Endometrial microvascular endothelial cells (primary cell): ENCODE results near the gene MPHOSPH9. TPM values are rescaled to one million over a fixed set of nuclear protein-coding genes. Genes with fewer than 3 reads are reported as not detected.

ENCODE experiments used
- in situ Hi-C: cut with HindIII; loops from 2 replicates; pipeline ENCODE4 v1.10.0; 2017; ENCODE audit warnings: low sequenced_read_pairs, low pct_unique_long_range_greater_than_20kb; ENCODE audit errors: inconsistent ontology term
- total RNA-seq: library from RNA; depleted of rRNA; stranded (reverse); fragments of >200 nt; gene quantifications from one replicate; pipeline ENCODE4 v1.2.3, GENCODE V29; 2015; ENCODE audit errors: inconsistent ontology term

Gene MPHOSPH9, protein sequence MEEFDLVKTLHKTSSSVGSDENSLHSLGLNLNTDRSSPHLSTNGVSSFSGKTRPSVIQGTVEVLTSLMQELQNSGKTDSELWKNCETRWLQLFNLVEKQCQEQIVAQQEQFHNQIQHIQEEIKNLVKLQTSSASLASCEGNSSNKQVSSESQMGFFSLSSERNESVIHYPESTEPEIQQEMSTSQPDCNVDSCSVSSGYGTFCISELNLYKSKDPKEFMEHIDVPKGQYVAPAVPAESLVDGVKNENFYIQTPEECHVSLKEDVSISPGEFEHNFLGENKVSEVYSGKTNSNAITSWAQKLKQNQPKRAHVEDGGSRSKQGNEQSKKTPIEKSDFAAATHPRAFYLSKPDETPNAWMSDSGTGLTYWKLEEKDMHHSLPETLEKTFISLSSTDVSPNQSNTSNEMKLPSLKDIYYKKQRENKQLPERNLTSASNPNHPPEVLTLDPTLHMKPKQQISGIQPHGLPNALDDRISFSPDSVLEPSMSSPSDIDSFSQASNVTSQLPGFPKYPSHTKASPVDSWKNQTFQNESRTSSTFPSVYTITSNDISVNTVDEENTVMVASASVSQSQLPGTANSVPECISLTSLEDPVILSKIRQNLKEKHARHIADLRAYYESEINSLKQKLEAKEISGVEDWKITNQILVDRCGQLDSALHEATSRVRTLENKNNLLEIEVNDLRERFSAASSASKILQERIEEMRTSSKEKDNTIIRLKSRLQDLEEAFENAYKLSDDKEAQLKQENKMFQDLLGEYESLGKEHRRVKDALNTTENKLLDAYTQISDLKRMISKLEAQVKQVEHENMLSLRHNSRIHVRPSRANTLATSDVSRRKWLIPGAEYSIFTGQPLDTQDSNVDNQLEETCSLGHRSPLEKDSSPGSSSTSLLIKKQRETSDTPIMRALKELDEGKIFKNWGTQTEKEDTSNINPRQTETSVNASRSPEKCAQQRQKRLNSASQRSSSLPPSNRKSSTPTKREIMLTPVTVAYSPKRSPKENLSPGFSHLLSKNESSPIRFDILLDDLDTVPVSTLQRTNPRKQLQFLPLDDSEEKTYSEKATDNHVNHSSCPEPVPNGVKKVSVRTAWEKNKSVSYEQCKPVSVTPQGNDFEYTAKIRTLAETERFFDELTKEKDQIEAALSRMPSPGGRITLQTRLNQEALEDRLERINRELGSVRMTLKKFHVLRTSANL
- total RNA-seq, result 49.4 TPM

DNA sequence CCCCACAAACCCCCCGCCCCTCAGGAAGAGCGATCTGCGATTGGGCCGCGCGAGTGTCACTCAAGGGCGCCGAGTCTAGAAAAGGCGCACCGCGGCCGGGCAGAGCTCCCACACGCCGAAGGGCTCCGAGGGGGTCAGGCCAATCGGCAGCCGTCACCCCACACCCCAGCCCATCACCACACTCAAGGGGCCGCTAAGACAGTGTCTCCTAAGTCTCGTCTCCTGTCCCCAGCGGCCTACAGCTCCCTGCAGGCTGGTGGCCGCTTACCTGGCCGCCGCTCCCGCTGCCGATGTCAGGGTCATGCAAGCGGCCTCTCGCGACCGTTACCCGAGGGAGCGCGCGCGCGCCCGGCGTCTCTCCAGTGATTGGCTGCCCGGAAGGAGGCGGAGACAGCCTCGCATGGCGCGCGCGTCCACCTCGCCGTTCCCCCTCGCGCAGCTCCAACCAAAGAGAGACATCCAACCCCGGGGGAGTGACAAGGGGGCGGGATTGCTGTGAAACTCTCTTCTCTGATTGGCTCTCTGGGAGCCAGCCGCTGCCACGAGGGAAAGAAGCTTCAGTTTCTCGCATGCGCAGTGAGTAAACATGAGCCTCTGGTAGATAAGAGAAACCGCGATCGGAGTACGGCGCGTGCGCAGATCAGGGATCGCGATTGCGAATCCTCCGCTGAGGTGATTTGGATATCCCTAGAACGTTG, at the start of gene MPHOSPH9, which contains the start of gene MTRFR:
TSS of gene MPHOSPH9 (minus strand) at position 335 of the 698 bp plus-strand sequence. CDS start 2,777 bp downstream, outside the sequence.
TSS of gene MTRFR (plus strand) at position 630 of the 698 bp plus-strand sequence. CDS start 20,239 bp downstream, outside the sequence.
- in situ Hi-C loops, result loop anchor here (25.0 kb wide), 1 partner anchor 171 kb away; no protein-coding TSS in a partner anchor

DNA sequence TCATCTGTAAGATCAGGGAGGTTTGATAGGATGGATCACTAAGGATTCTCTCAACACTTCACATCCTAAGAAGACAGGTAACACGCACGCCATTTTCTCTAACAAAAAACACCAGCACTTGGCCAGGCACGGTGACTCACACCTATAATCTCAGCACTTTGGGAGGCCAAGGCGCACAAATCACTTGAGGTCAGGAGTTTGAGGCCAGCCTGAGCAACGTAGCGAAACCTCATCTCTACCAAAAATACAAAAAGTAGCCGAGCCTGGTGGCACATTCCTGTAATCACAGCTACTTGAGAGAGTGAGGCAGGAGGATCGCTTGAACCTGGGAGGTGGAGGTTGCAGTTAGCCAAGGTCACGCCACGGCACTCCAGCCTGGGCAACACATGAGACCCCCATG, 49.2 kb upstream of the MPHOSPH9 start:
- in situ Hi-C loops, result no loop called here

DNA sequence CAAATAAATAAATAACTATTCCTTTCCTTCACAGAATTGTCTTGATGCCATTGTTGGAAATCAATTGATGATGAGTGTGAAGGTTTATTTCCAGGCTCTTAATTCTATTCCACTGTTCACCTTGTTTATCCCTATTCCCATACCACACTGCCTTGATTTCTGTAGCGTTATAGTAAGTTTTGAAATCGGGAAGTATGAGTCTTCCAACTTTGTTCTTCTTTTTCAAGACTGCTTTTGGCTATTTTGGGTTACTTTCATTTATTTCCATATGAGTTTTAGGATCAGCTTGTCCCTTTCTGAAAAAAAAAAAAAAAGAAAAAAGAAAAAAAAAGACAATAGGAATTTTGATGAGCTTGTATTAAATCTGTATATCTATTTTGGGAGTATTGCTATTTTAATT, 48.0 kb upstream of the MPHOSPH9 start:
- in situ Hi-C loops, result no loop called here

DNA sequence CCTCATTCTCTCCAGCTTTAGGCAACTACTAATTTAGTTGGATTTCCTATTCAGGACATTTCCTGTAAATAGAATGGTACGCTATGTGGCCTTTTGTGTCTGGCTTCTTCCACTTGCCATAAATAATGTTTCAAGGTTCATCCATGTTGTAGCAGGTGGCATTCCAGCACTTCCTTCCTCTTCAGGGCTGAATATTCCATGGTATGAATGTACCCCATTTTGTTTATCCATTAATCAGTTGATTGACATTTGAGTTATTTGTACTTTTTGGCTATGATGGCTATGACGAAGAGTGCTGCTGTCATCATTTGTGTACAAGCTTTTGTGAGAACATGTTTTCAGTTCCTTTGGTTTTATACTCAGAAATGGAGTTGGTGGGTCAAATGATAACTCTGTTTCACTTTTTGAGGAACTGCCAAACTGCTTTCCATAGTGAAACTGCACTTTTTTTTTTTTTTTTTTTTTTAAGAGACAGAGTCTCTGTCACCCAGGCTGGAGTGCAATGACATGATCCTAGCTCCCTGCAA, 45.2 kb upstream of the MPHOSPH9 start:
- in situ Hi-C loops, result no loop called here

DNA sequence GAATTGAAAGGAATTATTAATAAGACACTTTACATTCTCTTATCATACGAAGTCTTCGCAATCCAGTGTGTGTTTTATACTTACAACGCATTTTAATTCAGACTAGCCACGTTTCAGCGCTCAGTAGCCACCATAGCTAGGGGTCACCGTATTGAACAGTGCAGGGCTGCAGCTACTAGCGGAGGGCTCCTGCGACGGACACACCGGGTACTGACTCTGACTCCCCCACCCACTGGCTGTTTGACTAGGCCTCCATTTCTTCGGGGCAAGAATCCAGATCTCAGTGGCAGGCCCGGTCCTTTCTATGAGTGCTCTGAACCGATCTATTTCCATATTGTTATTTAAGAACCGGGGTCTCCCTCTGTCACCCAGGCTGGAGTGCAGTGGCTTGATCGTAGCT, 40.2 kb upstream of the MPHOSPH9 start:
- in situ Hi-C loops, result no loop called here

DNA sequence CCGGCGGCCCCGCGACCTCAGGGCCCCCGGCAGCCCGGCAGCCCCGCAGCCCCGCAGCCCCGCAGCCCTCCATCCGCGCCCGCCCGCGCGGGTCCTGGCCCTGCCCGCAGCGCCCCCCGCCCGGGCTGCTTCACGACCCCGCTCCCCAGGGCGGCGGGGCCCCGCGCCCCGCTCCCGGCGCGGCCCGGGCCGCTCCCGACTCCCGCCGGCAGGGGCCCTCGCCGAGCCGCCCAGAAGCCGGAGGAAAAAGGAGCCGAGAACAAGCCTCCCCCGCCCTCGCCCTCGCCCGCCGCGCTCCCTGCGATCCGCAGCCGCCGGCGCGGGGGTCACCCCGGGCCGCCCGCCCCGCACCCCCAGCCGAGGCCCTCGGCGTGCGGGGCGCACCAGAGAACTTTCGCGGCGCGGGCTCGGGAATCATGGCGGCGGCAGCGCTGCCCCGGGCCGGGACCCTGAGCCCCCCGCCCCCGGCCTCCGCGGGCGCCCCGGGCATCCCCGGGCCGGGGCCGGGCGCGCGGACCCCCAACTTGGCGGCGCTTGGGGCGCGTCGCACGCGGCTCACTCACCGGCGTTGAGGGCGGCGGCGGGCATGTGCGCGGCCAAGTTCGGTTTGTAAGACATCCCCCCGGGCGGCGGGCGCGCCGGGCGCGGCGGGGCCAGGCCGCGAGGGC, 38.2 kb upstream of the MPHOSPH9 start:
- in situ Hi-C loops, result no loop called here

DNA sequence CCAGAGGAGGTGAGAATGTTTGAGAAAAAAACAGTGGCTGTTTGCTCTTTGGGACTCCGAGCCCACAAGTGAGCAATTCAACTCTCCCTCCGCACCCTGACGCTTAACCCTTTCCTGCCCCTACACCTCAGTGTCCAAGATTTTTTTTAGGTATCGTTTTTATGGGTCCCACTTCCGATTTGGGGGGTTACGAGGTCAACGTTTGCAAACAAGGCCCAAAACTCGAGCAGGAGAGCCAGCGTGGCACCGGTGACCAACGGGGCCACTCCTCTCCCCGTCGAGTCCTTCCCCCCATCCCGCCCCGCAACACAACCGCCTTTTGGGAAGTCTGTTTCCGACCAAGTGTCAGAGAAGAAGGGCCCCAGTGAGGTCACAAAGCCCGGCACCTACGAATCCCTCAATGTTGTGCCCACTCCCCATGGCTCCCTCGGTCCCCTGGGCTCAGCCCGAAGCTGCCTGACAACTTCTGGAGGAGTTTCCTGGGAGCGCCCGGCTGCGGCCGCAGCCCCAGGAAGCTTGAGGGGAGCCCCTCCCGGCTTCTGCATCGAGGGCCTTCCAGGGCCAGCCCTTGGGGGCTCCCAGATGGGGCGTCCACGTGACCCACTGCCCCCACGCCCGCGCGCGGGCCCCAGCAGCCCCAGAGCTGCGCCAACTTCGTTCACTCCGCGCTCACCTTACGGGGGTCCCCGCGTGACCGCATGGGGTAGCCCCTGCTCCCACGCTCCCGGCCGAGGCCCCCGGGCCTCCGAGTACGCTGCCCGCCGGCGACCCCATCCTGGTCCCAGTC, 37.5 kb upstream of the MPHOSPH9 start:
- in situ Hi-C loops, result no loop called here

DNA sequence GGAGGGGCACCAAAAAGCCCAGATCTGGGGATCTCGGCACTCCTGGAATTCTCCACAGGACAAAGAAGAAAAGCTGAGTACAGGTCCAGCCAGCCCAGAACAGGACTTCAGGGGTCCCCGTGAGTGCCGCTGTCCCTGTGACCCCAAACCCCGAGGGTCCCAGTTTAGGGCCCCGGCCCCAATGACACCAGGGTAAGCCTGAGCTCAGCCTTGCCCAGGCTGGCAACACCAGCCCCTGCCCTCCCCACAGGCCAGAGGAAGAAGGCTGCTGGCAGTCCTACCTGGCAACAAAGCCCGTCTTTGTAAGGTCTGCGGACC, 36.9 kb upstream of the MPHOSPH9 start:
- in situ Hi-C loops, result no loop called here

DNA sequence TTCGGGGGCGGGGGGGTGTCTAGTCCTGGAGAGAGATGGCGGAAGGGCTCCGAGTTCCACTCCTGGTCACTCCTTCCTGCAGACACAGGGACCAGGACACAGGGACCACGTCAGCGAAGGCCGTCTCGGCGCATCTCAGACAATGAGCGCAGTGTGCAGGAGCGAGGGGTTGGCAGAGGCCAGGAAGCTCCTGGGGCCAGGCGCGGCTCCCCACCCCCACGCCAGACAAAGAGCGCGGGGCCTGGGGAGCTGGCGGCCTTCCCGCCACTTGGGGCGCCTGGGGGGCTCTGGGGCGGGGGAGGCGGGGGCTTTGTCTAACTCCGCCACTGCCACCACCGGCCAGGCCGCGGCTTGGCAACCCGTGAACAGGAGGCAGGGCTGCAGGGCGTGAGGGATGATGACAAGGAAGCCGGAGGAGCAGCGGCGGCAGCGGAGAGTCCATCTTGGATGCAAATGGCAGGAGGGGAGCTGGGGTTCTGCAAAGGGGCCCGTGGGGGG, 36.5 kb upstream of the MPHOSPH9 start:
- in situ Hi-C loops, result no loop called here

DNA sequence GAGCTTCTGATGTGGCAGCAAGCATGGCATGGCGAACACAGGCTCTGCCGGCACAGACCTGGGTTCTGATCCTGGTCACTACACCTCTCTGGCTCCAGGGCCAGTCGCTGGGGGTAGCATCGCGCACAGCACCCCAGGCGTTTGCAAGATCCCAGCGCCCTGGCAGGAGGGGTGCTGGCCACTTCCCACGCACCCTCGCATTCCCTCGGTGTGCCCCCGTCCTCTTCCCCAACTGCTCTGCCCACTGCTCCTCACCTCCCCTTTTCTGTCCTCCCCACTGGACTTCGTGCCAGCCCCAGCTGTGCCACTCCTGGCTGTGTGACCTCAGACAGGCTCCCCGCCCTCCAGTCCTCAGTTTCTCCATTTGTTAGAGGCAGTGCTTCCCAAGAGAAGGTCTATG, 35.9 kb upstream of the MPHOSPH9 start:
- in situ Hi-C loops, result no loop called here

DNA sequence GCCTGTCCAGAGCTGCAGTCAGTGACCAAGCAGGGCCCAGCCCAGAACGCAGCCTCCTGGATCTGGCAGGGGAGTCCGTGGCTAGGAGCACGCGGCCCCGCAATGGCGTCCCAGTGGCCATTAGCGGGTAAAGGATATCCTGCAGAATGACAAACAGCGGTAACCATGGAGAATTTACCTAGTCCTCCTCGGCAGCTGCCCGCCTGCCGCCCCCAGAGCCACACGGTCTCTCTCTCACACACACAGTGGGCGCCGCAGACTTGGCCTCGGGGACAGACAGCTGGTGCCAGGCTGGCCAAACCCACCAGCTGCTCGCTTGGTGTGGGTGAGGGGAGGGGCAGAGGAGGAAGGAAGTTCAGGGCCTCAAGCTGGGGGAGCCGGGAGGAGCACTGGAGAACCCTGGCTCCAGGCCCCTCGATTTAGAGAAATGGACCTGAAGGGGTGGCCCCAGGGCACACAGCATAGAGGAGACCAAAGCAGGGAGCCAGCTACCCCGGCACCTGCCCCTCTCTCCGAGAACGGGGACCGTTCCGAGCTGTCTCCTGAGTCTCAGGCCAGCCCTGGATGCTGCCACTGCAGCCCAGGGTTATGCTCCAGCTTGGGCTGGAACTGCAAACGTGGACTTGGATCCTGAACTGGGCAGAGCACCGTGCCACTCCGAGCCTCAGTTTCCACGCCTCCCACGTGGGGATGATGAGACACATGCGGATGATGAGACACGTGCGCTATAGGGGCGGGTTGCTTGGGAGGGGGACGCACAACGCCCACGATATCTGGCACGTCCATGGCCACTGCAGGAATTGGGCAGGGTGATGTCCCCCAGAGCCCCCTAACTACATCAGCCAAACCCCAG, 35.3 kb upstream of the MPHOSPH9 start:
- in situ Hi-C loops, result no loop called here

DNA sequence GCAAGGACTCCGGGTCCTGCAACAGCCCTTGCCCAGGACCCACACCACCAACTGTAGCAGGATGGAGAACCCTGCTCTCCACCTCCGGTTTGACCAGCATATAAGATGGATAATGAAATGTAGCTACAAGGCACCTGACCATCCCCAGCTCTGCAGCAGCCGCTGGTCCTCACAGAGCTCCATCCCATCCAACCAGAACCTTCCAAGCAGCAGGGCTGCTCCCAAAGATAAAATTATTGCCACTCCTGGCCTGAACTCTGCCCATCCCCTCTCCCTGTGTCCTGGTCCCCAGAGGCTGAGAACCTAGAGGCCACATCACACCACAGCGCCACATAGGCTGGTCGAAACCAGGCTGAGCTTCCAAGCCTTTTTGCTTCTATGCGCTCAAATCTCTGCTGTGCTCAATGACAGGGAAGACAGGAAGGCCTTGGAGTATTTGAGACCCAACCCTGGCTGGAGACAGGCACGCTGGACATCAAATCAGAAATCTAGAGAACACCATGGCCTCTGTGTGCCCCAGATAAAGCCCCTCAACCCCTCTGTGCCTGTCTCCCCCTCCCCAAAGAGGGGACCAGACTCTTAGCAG, 34.5 kb upstream of the MPHOSPH9 start:
- in situ Hi-C loops, result no loop called here

DNA sequence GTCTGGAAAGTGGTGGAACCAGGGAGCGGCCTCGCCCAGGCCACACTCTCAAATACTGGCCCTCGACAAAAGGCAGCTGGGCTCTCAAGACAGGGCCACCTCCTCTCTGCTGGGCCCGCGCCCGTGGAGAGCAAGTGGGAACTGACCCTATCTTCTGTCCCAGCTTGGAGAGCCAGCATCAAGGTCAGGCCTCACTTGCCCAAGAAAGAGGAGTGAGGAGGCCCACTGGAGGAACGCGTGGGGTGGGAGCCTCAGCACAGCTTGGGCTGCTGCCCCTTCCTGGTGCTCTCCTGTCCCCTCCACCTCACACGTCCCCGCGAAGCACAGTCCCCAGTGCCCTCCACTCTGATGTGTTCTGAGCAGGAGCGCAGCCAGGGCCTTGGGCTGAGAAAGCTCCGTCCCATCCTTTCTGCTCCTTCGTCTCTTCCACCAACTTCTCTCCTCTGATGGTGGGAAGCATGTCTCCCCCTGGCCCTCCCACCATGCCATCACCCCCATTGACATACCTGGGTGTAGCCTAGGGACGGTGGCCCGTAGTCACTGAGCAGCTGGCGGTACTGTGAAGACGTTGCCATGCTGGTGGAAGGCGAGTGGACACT, 33.8 kb upstream of the MPHOSPH9 start:
- in situ Hi-C loops, result no loop called here

DNA sequence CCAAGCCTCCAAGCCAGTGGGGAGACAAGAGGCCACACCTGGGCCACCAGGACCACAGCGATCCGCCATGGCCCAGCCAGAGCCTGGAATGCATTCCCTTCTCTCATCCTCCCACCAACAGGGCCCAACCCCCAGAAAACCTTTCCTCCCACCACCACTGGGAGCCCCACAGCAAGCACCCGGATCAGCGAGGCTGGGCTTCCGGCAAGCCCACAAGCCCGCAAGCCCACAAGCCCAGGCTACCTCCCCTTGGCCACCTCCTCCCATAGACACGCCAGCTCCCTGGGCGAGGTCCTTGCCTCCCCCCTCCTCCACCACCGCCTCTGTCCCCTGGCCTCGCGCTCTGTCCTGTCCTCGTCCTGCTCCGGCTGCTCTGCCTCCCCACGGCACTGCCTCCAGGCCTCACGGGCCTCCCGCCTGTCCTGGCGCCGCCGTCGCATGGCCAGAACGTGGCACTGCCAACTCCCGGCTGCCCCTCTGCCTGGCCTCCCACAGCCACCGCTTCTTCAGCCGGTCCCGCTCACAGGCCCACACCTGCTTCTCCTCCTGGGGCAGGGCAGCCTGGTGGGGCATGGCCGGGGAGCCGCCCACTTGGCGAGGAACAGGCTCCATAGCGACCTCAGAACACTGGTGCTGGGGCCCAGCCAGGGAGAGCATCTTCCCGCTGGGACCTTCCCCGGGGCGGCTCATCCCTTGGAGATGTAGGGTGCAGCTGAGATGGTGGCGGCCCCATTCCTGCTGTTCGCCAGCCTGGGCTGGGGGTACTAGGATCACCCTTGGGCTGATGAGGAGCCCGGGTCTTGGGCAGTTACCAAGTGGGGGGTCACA, 33.1 kb upstream of the MPHOSPH9 start:
- in situ Hi-C loops, result no loop called here

DNA sequence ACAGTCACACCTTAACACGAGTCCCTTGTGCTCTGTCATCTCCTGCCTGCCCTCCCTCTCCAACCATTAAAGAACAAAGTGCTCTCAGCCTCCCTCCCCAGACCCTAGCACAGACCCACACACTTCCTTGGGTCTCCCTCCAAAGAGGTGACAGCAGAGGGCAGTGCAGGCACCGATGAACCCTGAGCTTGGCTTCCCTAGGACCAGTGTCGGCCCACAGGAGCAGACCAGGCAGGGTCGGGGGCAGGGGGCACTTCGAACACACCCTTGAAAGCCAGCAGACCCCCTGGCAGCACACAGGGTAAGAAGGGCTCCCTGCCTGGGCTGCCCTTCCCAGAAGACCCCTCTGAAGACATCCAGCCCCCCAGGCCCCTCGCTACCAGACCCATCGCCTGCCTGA, 31.7 kb upstream of the MPHOSPH9 start:
- in situ Hi-C loops, result no loop called here
